ENCODE data around the gene EIF2A. TPM values are rescaled to one million over a fixed set of nuclear protein-coding genes. Genes with fewer than 3 reads are reported as not detected.

Gene EIF2A
- total and polyA plus RNA-seq, 2 of the 13 experiments (the other 11 are each of a cell fraction or from before 2014, with no cell fraction given) = 124 to 139 TPM

DNA sequence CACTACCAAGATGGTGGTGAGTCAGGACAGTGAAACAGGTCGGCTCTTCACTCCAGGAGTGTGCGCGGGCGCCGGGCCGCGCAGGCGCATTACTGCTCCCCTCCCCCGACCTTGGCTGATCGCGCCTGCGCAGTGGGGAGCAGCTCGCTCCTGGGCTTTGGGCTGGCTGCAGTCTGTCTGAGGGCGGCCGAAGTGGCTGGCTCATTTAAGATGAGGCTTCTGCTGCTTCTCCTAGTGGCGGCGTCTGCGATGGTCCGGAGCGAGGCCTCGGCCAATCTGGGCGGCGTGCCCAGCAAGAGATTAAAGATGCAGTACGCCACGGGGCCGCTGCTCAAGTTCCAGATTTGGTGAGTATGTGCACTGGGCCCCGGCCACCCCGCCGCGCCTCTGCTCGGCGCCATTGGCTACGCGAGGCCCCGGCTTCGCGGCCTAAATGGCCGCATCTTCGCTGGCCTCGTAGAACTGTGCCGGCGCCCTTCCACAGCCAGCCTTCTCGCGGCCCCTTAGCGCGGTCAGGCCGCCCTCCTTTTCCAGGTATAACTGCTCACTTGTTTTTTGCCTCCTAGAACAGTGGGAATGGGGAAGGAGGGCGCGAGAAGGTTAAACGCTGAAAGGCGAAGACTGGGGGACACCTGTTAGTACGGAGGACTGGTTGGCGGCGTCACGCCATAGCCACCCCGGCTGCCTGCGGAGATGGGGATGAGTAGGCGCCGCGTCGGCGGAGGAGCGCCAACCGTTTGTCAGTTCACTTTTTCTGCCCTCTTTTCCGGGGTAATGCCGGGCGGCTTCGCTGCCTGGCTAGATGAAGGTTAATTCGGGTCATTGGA lies 56.8 kb downstream of the EIF2A start, which contains the start of gene SELENOT (continued):
- peak; percentile 98 for TF ChIP-seq ZMAT3 (CRISPR knock-in tag; conservative IDR thresholded peaks at IDR 0.05)
- TF ChIP-seq, protein P1, sequence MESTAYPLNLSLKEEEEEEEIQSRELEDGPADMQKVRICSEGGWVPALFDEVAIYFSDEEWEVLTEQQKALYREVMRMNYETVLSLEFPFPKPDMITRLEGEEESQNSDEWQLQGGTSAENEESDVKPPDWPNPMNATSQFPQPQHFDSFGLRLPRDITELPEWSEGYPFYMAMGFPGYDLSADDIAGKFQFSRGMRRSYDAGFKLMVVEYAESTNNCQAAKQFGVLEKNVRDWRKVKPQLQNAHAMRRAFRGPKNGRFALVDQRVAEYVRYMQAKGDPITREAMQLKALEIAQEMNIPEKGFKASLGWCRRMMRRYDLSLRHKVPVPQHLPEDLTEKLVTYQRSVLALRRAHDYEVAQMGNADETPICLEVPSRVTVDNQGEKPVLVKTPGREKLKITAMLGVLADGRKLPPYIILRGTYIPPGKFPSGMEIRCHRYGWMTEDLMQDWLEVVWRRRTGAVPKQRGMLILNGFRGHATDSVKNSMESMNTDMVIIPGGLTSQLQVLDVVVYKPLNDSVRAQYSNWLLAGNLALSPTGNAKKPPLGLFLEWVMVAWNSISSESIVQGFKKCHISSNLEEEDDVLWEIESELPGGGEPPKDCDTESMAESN (CRISPR knock-in tag; conservative IDR thresholded peaks at IDR 0.05) = peak; percentile 90
- no peak for TF ChIP-seq ZNF788 (CRISPR knock-in tag; IDR thresholded peaks at IDR 0.05; ENCODE audit: borderline replicate concordance)
- TF ChIP-seq JUNB (CRISPR knock-in tag; IDR thresholded peaks at IDR 0.05; ENCODE audit: borderline replicate concordance) = no peak
- no peak for TF ChIP-seq SCMH1 (CRISPR knock-in tag; IDR thresholded peaks at IDR 0.05; ENCODE audit: borderline replicate concordance)
- TF ChIP-seq SRF (IDR thresholded peaks at IDR 0.05; ENCODE audit: low read depth, low read length) = no peak
- no peak for TF ChIP-seq MLLT10 (CRISPR knock-in tag; IDR thresholded peaks at IDR 0.05)
- TF ChIP-seq GATAD2A (CRISPR knock-in tag; IDR thresholded peaks at IDR 0.05) = no peak
- no peak for TF ChIP-seq HDAC6 (IDR thresholded peaks at IDR 0.05; ENCODE audit: low read depth, low read length)
- TF ChIP-seq SMARCE1 (IDR thresholded peaks at IDR 0.05; ENCODE audit: borderline replicate concordance) = no peak
- TF ChIP-seq ZBTB21 (CRISPR knock-in tag; IDR thresholded peaks at IDR 0.05) = 0 out of 2 replicates have a peak, but pooled peaks have one; percentile 13
- no peak for TF ChIP-seq SNAPC2 (CRISPR knock-in tag; IDR thresholded peaks at IDR 0.05)
- TF ChIP-seq ZNF136 (CRISPR knock-in tag; IDR thresholded peaks at IDR 0.05; ENCODE audit: low read depth) = no peak
- no peak for TF ChIP-seq ZNF496 (CRISPR knock-in tag; IDR thresholded peaks at IDR 0.05; ENCODE audit: insufficient replicate concordance)
- no peak for TF ChIP-seq MATR3 (CRISPR knock-in tag; IDR thresholded peaks at IDR 0.05)
- TF ChIP-seq, protein P2, sequence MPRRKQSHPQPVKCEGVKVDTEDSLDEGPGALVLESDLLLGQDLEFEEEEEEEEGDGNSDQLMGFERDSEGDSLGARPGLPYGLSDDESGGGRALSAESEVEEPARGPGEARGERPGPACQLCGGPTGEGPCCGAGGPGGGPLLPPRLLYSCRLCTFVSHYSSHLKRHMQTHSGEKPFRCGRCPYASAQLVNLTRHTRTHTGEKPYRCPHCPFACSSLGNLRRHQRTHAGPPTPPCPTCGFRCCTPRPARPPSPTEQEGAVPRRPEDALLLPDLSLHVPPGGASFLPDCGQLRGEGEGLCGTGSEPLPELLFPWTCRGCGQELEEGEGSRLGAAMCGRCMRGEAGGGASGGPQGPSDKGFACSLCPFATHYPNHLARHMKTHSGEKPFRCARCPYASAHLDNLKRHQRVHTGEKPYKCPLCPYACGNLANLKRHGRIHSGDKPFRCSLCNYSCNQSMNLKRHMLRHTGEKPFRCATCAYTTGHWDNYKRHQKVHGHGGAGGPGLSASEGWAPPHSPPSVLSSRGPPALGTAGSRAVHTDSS (CRISPR knock-in tag; conservative IDR thresholded peaks at IDR 0.05) = no peak
- no peak for TF ChIP-seq ETV5 (CRISPR knock-in tag; IDR thresholded peaks at IDR 0.05; ENCODE audit: borderline replicate concordance)
- TF ChIP-seq ZNF160 (CRISPR knock-in tag; IDR thresholded peaks at IDR 0.05) = peak; percentile 81
- no peak; the same call in 1 of the 2 replicates for TF ChIP-seq ZNF124 (CRISPR knock-in tag; IDR thresholded peaks at IDR 0.05)
- TF ChIP-seq ZNF329 (CRISPR knock-in tag; IDR thresholded peaks at IDR 0.05; ENCODE audit: low read depth) = no peak
- no peak for TF ChIP-seq PTBP1 (IDR thresholded peaks at IDR 0.05; ENCODE audit: low read depth, low read length, poor library complexity, severe bottlenecking)
- TF ChIP-seq SMARCC2 (IDR thresholded peaks at IDR 0.05) = no peak
- peak; percentile 89; the same call in 1 of the 2 replicates for TF ChIP-seq ZNF430 (CRISPR knock-in tag; IDR thresholded peaks at IDR 0.05)
- peak; percentile 98 for TF ChIP-seq IRX3 (CRISPR knock-in tag; IDR thresholded peaks at IDR 0.05; ENCODE audit: borderline replicate concordance, low read depth)
- no peak for TF ChIP-seq NR2F6 (IDR thresholded peaks at IDR 0.05)
- no peak for TF ChIP-seq NR2F6 (CRISPR knock-in tag; IDR thresholded peaks at IDR 0.05)
- no peak for TF ChIP-seq ZFP62 (CRISPR knock-in tag; IDR thresholded peaks at IDR 0.05)
- TF ChIP-seq PITX1 (CRISPR knock-in tag; IDR thresholded peaks at IDR 0.05) = no peak; the same call in 1 of the 2 replicates
- TF ChIP-seq ZNF607 (CRISPR knock-in tag; IDR thresholded peaks at IDR 0.05; ENCODE audit: borderline replicate concordance) = no peak; the same call in 1 of the 2 replicates
- TF ChIP-seq NAIF1 (CRISPR knock-in tag; IDR thresholded peaks at IDR 0.05; ENCODE audit: borderline replicate concordance) = peak; percentile 88
- peak; percentile 15; the same call in 1 of the 2 replicates for TF ChIP-seq RARA (CRISPR knock-in tag; IDR thresholded peaks at IDR 0.05)
